Measurements from ENCODE around the gene OR2AE1. TPM values are rescaled to one million over a fixed set of nuclear protein-coding genes. Genes with fewer than 3 reads are reported as not detected.

The OR2AE1 gene
- polyA plus RNA-seq, 1 donor from 2014 or later, result not detected

- H3K4me2 ChIP-seq (ENCODE audit: low read length), result no peak overlapping the region
- no peaks in the 10 kb centered on the region for H4K20me1 ChIP-seq (ENCODE audit: insufficient read depth)
- H3K36me3 ChIP-seq (ENCODE audit: insufficient read depth, low read length), result no peaks in the 10 kb centered on the region
- no peak overlapping the region for H2AFZ ChIP-seq (ENCODE audit: low read depth, low read length)
- no peak for TF ChIP-seq SMC3 (conservative IDR thresholded peaks at IDR 0.05; ENCODE audit: poor library complexity)
- TF ChIP-seq MXI1 (conservative IDR thresholded peaks at IDR 0.05; ENCODE audit: poor library complexity, severe bottlenecking), result no peak
- TF ChIP-seq, protein P1, sequence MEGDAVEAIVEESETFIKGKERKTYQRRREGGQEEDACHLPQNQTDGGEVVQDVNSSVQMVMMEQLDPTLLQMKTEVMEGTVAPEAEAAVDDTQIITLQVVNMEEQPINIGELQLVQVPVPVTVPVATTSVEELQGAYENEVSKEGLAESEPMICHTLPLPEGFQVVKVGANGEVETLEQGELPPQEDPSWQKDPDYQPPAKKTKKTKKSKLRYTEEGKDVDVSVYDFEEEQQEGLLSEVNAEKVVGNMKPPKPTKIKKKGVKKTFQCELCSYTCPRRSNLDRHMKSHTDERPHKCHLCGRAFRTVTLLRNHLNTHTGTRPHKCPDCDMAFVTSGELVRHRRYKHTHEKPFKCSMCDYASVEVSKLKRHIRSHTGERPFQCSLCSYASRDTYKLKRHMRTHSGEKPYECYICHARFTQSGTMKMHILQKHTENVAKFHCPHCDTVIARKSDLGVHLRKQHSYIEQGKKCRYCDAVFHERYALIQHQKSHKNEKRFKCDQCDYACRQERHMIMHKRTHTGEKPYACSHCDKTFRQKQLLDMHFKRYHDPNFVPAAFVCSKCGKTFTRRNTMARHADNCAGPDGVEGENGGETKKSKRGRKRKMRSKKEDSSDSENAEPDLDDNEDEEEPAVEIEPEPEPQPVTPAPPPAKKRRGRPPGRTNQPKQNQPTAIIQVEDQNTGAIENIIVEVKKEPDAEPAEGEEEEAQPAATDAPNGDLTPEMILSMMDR (IDR thresholded peaks at IDR 0.05; ENCODE audit: poor library complexity, severe bottlenecking), result no peak
- no peak for TF ChIP-seq POLR2AphosphoS5 (IDR thresholded peaks at IDR 0.05)
- TF ChIP-seq RAD21 (conservative IDR thresholded peaks at IDR 0.05), result no peak
- TF ChIP-seq, protein P2, sequence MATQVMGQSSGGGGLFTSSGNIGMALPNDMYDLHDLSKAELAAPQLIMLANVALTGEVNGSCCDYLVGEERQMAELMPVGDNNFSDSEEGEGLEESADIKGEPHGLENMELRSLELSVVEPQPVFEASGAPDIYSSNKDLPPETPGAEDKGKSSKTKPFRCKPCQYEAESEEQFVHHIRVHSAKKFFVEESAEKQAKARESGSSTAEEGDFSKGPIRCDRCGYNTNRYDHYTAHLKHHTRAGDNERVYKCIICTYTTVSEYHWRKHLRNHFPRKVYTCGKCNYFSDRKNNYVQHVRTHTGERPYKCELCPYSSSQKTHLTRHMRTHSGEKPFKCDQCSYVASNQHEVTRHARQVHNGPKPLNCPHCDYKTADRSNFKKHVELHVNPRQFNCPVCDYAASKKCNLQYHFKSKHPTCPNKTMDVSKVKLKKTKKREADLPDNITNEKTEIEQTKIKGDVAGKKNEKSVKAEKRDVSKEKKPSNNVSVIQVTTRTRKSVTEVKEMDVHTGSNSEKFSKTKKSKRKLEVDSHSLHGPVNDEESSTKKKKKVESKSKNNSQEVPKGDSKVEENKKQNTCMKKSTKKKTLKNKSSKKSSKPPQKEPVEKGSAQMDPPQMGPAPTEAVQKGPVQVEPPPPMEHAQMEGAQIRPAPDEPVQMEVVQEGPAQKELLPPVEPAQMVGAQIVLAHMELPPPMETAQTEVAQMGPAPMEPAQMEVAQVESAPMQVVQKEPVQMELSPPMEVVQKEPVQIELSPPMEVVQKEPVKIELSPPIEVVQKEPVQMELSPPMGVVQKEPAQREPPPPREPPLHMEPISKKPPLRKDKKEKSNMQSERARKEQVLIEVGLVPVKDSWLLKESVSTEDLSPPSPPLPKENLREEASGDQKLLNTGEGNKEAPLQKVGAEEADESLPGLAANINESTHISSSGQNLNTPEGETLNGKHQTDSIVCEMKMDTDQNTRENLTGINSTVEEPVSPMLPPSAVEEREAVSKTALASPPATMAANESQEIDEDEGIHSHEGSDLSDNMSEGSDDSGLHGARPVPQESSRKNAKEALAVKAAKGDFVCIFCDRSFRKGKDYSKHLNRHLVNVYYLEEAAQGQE (IDR thresholded peaks at IDR 0.05; ENCODE audit: borderline replicate concordance), result no peak
- no peak for TF ChIP-seq TAF1 (IDR thresholded peaks at IDR 0.05; ENCODE audit: low read depth)
- TF ChIP-seq EP300 (conservative IDR thresholded peaks at IDR 0.05; ENCODE audit: poor library complexity, severe bottlenecking), result no peak
- H3K27me3 ChIP-seq (ENCODE audit: insufficient read depth, low read depth, low read length), result no peaks in the 10 kb centered on the region
- H3K9me2 ChIP-seq (ENCODE audit: insufficient read depth, low read length), result no peaks in the 10 kb centered on the region
- no peaks in the 10 kb centered on the region for H3F3A ChIP-seq (ENCODE audit: insufficient read depth, low read length, poor library complexity, severe bottlenecking)
- no peak overlapping the region for H3K9ac ChIP-seq (ENCODE audit: low read length)
- no peak overlapping the region for H3K4me3 ChIP-seq (ENCODE audit: low read length)
- no peak overlapping the region for H3K27ac ChIP-seq (ENCODE audit: low read length)
- no peaks in the 10 kb centered on the region for H3K9me3 ChIP-seq (ENCODE audit: low read length)
- no peaks in the 10 kb centered on the region for H3K79me2 ChIP-seq (replicated peaks; ENCODE audit: insufficient read depth, low read length)
Measured at GRCh38 chr7:99837649-99838361, 39.0 kb downstream of the OR2AE1 start.

DNA sequence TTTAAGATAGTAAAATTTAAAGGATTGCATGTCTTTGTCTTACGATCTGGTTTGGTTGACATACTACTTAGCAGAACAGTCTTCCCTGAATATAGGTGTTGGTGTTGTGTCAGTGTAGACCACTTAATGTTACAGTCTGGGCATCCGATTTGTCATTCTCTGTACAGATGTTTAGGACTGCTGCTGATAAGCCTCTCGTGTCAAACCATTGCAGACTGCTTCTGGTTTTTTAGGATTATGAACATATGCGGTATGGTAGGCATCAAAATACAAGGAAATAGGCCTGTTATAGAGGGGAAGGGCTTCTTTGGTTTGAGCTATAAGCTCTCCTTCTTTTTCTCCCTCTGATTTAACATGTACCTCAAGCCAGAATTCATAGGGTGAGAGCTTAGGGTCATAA is 41.6 kb downstream of the OR2AE1 start:
- H3F3A ChIP-seq (ENCODE audit: insufficient read depth, low read length, poor library complexity, severe bottlenecking), result no peaks in the 10 kb centered on the region
- no peak overlapping the region for H2AFZ ChIP-seq (ENCODE audit: low read depth, low read length)
- no peaks in the 10 kb centered on the region for H3K9me2 ChIP-seq (ENCODE audit: insufficient read depth, low read length)
- H3K9me3 ChIP-seq (ENCODE audit: low read length), result no peaks in the 10 kb centered on the region
- no peak overlapping the region for H3K9ac ChIP-seq (ENCODE audit: low read length)
- no peaks in the 10 kb centered on the region for H3K27me3 ChIP-seq (ENCODE audit: insufficient read depth, low read depth, low read length)
- H3K79me2 ChIP-seq (replicated peaks; ENCODE audit: insufficient read depth, low read length), result no peaks in the 10 kb centered on the region
- H3K4me3 ChIP-seq (ENCODE audit: low read length), result no peak overlapping the region
- no peak overlapping the region for H3K27ac ChIP-seq (ENCODE audit: low read length)
- no peak overlapping the region for H3K4me2 ChIP-seq (ENCODE audit: low read length)
- TF ChIP-seq TAF1 (IDR thresholded peaks at IDR 0.05; ENCODE audit: low read depth) (no peak), EP300 (conservative IDR thresholded peaks at IDR 0.05; ENCODE audit: poor library complexity, severe bottlenecking) (no peak), EZH2 (IDR thresholded peaks at IDR 0.05; ENCODE audit: borderline replicate concordance, insufficient read depth, low read length, poor library complexity, severe bottlenecking) (no peak), MXI1 (conservative IDR thresholded peaks at IDR 0.05; ENCODE audit: poor library complexity, severe bottlenecking) (no peak), RAD21 (conservative IDR thresholded peaks at IDR 0.05) (no peak), POLR2AphosphoS5 (IDR thresholded peaks at IDR 0.05) (no peak), SMC3 (conservative IDR thresholded peaks at IDR 0.05; ENCODE audit: poor library complexity) (no peak)
- TF ChIP-seq, protein P2 (IDR thresholded peaks at IDR 0.05; ENCODE audit: borderline replicate concordance), result no peak
- TF ChIP-seq, protein P1 (IDR thresholded peaks at IDR 0.05; ENCODE audit: poor library complexity, severe bottlenecking), result no peak
- no peaks in the 10 kb centered on the region for H3K36me3 ChIP-seq (ENCODE audit: insufficient read depth, low read length)
- no peaks in the 10 kb centered on the region for H4K20me1 ChIP-seq (ENCODE audit: insufficient read depth)

All from neural cell (in vitro differentiated cells).